Kidney (tissue), 14 donors: Measurements from ENCODE around the gene DDX31. TPM values are rescaled to one million over a fixed set of nuclear protein-coding genes. Genes with fewer than 3 reads are reported as not detected.

Source experiments
- DNase-seq, 5 donors: peaks; one replicate each; pipeline ENCODE4 v3.0.0-alpha.2; 2013 to 2020
- FAIRE-seq: peaks from 2 replicates; lab custom pipeline; 2012; peaks lifted over from hg19 to GRCh38; lab: Jason Lieb, UNC
- H3K27ac ChIP-seq, 2 donors: one replicate each; pipeline ENCODE4 v1.7.0; 2013; ENCODE audit warnings: low read depth in 2 of 2, low read length in 2 of 2, inconsistent platforms in 1 of 2
- H3K27me3 ChIP-seq: one replicate; pipeline ENCODE4 v1.7.1; 2013; ENCODE audit warnings: low read length, inconsistent platforms; ENCODE audit not compliant: control insufficient read depth, insufficient read depth
- H3K36me3 ChIP-seq, 3 donors: one replicate each; pipeline versions ENCODE4 v1.7.0 to v1.7.1; 2013; ENCODE audit warnings: low read length in 3 of 3, control low read depth in 1 of 3, inconsistent platforms in 1 of 3; ENCODE audit not compliant: insufficient read depth in 3 of 3, control insufficient read depth in 2 of 3
- H3K4me1 ChIP-seq, 3 donors: one replicate each; pipeline versions ENCODE4 v1.7.0 to v1.7.1; 2013; ENCODE audit warnings: low read length in 3 of 3, inconsistent platforms in 1 of 3, low read depth in 1 of 3; ENCODE audit not compliant: control insufficient read depth in 2 of 3, insufficient read depth in 2 of 3
- H3K4me3 ChIP-seq, 3 donors: one replicate each; pipeline versions ENCODE4 v1.7.0 to v1.8.1; 2013; ENCODE audit warnings: low read length in 3 of 3, control low read depth in 1 of 3, inconsistent platforms in 1 of 3
- H3K9ac ChIP-seq, 3 donors: one replicate each; pipeline versions ENCODE4 v1.7.0 to v1.7.1; 2013; ENCODE audit warnings: low read length in 3 of 3, control low read depth in 1 of 3, inconsistent platforms in 1 of 3
- H3K9me3 ChIP-seq, 3 donors: one replicate each; pipeline versions ENCODE4 v1.7.0 to v1.7.1; 2013; ENCODE audit warnings: low read length in 3 of 3, control low read depth in 1 of 3, inconsistent platforms in 1 of 3; ENCODE audit not compliant: control insufficient read depth in 2 of 3, insufficient read depth in 1 of 3
- CTCF ChIP-seq: IDR thresholded peaks from 3 replicates; pipeline ENCODE4 v1.5.1; 2012; ENCODE audit warnings: mild to moderate bottlenecking, moderate library complexity, borderline replicate concordance; ENCODE audit not compliant: insufficient read depth; ENCODE audit errors: extremely low read depth
- intact Hi-C: fragments of 100-400 bp; cut with DNase I; formaldehyde crosslinking; loops from one replicate; pipeline ENCODE4 v1.11.1; 2022
- polyA plus RNA-seq: library from polyadenylated mRNA; stranded (reverse); fragments of 350-450 nt; fragmentation: Illumina TruSeq; extraction: RNeasy Lipid Tissue Mini Kit (QIAGEN cat#74804); gene quantifications from one replicate; pipeline ENCODE4 v1.2.3, GENCODE V29; 2014; ENCODE audit warnings: low read depth, low replicate concordance; ENCODE audit not compliant: insufficient read depth
- total RNA-seq: library from RNA; stranded (reverse); fragmentation: NEBNext Ultra II Directional; extraction: Animal tissue kit (Norgen Biotek cat#: 25700); gene quantifications from one replicate; pipeline ENCODE4 v1.2.1, GENCODE V29; 2021
- donor health status: control.
- donor health status: control.
- donor health status: control.
- donor health status: control.
- donor health status: control.
- donor health status: DM: yes; HTN: yes; CAD: no.
- donor health status: Normal renal cell carcinoma (clear cell type).

DDX31 gene
- total and polyA plus RNA-seq, 2 donors from 2014 or later, result 6.4 to 27.6 TPM

DNA sequence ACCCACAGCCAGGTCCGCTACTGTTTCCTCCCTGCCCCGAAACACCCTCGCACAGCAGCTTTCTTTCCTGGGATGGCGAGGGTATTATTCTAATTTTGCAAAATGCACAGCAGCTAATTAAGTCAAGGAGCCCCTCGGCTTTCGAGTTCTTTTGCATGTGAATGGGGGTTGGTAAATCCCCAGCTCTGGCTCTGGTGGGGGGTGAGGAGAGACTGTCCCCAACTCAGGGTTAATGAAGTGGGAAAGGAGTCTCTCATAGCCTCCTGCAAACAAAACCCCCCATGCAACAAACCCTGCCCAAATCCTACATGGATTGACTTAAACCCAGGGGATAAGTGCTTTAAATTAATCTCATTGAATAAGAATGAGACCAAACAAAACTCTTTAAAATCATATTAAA lies 78.5 kb downstream of the DDX31 start:
- FAIRE-seq (no peak), DNase-seq (no peak)
- intact Hi-C loops, result no loop called here
- Histone ChIP-seq H3K4me3 (no peak overlapping the region), H3K27me3 (peaks cover 40% of the 10 kb centered on the region), H3K27ac (no peak overlapping the region), H3K9ac (no peak overlapping the region), H3K9me3 (no peaks in the 10 kb centered on the region), H3K36me3 (peaks cover 0 to 4% (median 0%) of the 10 kb centered on the region in 3 donors), H3K4me1 (peaks cover 0 to 4% (median 0%) of the 10 kb centered on the region in 3 donors)
- no peak for TF ChIP-seq CTCF

DNA sequence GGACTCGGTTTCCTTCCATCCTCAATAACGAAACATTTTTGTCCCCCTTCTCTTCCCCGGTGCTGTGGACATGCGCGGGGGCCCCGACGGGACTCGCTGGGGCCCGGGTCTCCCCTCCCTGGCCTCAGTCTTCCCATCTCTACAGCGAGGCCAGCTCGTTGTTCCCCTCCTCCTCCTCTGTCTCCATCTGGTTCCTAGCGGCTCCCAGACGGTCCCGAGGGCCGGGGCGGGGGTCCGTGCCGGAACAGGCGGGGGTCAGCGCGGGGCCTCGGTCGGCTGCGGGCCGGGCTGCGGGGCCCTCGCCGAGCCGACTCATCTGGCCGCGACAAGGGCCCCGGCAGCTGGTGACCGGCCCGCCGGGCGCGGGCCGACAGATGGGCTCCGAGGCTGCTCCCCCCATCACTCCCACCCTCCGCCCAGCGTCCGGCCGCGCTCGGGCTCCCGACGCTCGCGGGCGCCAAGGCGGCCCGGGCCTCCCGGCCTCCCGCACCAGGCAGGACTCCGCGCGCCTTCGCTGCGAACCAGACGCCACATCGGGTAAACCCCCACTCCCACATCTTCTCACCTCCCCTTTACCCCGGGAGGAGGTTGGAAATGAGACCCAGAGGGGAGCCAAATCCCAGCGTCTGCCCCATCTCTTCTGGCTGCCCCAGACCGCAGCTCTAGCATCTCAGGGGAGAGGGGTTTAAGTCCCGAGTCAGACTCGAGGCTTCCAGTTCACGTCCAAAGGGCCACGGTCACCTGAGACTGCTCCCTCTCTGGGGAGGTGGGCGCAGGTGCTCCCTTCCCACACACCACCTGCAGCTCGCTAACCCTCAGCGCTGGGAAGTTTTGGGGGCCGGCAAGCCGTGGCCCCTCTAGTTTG lies 79.2 kb downstream of the DDX31 start:
- peaks cover 0 to 4% (median 0%) of the 10 kb centered on the region in 3 donors for H3K36me3 ChIP-seq
- FAIRE-seq (no peak), DNase-seq (no peak)
- no peak for TF ChIP-seq CTCF
- no peaks in the 10 kb centered on the region for H3K9me3 ChIP-seq
- peaks cover 47% of the 10 kb centered on the region for H3K27me3 ChIP-seq
- no peak overlapping the region for H3K27ac ChIP-seq
- no peak overlapping the region for H3K9ac ChIP-seq
- intact Hi-C loops, result no loop called here
- no peak overlapping the region for H3K4me3 ChIP-seq
- peaks cover 0 to 4% (median 0%) of the 10 kb centered on the region in 3 donors for H3K4me1 ChIP-seq

GRCh38 chr9:132590037-132590317 lies 79.8 kb downstream of the DDX31 start:
- Histone ChIP-seq H3K27me3 (peaks cover 52% of the 10 kb centered on the region), H3K4me1 (peaks cover 0 to 4% (median 0%) of the 10 kb centered on the region in 3 donors), H3K4me3 (no peak overlapping the region), H3K27ac (no peak overlapping the region), H3K9ac (no peak overlapping the region), H3K36me3 (no peaks in the 10 kb centered on the region), H3K9me3 (no peaks in the 10 kb centered on the region)
- peak in 1 of 5 donors; percentile 50 for DNase-seq
- intact Hi-C loops, result no loop called here
- FAIRE-seq, result no peak
- TF ChIP-seq CTCF, result no peak
